AG04450 (cell line): Measurements from ENCODE around the gene FHIT. TPM values are rescaled to one million over a fixed set of nuclear protein-coding genes. Genes with fewer than 3 reads are reported as not detected.

Experiments
- CTCF ChIA-PET: fragments of 300-600, 350-600 bp; formaldehyde crosslinking; extraction: SDS; loops from one replicate; lab custom pipeline; 2022; ENCODE audit warnings: antibody characterized with exemption, inconsistent platforms; lab: Charles Lee
- POLR2A ChIA-PET: fragments of 350-600 bp; formaldehyde crosslinking; extraction: SDS; loops from one replicate; lab custom pipeline; 2021; ENCODE audit warnings: antibody characterized with exemption, inconsistent platforms; lab: Yijun Ruan, JAX
- DNase-seq: peaks from one replicate; pipeline ENCODE4 v3.0.0-alpha.2; 2011; ENCODE audit warnings: low read depth, low spot score
- H3K27ac ChIP-seq: one replicate; pipeline ENCODE4 v1.5.1; 2012; ENCODE audit warnings: low read depth, low read length, control low read depth
- H3K27me3 ChIP-seq: one replicate; pipeline ENCODE4 v1.6.0; 2012; ENCODE audit warnings: low read length; ENCODE audit not compliant: control insufficient read depth, insufficient read depth
- H3K4me3 ChIP-seq: 2 replicates; pipeline ENCODE4 v1.5.1; 2011; ENCODE audit warnings: mild to moderate bottlenecking, low read depth, low read length, control low read depth
- H3K9me3 ChIP-seq: 2 replicates; pipeline ENCODE4 v1.5.1; 2012; ENCODE audit warnings: low read length; ENCODE audit not compliant: control insufficient read depth, insufficient read depth
- polyA plus RNA-seq: library from polyadenylated mRNA; depleted of rRNA; stranded (reverse); fragments of >200 nt; gene quantifications from 2 replicates; pipeline ENCODE4 v1.2.3, GENCODE V29; 2011
- TF ChIP-seq, protein P1 (sequence below): IDR thresholded peaks from 2 replicates; pipeline ENCODE4 v1.5.1; 2011; ENCODE audit warnings: low read depth, low read length, control low read depth, inconsistent platforms

The FHIT gene
- polyA plus RNA-seq, 1 experiment = 0.17 TPM

DNA sequence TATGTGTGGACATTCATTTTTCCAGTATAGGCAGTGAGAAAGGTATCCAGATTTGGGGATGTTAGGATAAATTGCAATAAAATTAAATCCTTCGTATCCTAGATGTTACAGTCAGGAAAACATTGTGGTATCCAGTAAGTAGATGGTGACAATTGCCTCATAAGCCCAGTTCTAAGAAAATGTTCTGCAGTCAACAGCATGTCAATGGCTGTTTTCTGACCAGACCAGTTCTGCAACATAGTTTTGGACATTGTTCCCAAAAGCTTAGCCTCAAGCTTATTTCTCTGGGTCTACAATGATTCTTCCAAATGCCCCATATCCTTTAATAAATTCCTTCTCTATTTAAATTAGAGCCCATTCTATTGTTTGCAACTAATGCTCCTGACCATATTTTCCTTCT lies 480.7 kb downstream of the FHIT start:
- Histone ChIP-seq H3K27me3 (no peaks in the 10 kb centered on the region), H3K4me3 (no peak overlapping the region), H3K9me3 (peaks cover 5% of the 10 kb centered on the region), H3K27ac (no peak overlapping the region)
- ChIA-PET POLR2A (no interaction called here), CTCF (no interaction called here)
- TF ChIP-seq, protein P1, sequence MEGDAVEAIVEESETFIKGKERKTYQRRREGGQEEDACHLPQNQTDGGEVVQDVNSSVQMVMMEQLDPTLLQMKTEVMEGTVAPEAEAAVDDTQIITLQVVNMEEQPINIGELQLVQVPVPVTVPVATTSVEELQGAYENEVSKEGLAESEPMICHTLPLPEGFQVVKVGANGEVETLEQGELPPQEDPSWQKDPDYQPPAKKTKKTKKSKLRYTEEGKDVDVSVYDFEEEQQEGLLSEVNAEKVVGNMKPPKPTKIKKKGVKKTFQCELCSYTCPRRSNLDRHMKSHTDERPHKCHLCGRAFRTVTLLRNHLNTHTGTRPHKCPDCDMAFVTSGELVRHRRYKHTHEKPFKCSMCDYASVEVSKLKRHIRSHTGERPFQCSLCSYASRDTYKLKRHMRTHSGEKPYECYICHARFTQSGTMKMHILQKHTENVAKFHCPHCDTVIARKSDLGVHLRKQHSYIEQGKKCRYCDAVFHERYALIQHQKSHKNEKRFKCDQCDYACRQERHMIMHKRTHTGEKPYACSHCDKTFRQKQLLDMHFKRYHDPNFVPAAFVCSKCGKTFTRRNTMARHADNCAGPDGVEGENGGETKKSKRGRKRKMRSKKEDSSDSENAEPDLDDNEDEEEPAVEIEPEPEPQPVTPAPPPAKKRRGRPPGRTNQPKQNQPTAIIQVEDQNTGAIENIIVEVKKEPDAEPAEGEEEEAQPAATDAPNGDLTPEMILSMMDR = no peak
- no peak for DNase-seq

DNA sequence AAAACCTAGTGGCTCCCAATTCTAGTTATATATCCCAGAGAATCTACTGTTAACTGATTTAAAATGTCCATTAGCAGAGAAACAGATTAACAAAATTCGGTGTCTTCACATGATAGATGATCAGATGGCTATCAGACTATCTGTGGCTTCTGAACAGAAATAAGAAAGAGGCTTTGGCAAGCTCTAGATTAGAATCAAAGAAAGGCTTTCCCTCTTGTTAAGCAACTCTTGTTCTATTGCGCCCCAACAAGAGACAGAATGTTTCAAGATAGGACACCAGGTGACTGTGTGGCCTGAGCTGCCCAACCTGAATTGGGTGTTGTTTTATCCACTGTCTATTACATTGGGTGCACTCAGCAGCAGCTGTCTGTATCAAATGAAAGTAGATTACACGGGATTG lies 483.7 kb downstream of the FHIT start:
- CTCF ChIA-PET = no interaction called here
- POLR2A ChIA-PET = no interaction called here
- Histone ChIP-seq H3K4me3 (no peak overlapping the region), H3K9me3 (no peaks in the 10 kb centered on the region), H3K27me3 (no peaks in the 10 kb centered on the region), H3K27ac (no peak overlapping the region)
- TF ChIP-seq, protein P1 = no peak
- no peak for DNase-seq

DNA sequence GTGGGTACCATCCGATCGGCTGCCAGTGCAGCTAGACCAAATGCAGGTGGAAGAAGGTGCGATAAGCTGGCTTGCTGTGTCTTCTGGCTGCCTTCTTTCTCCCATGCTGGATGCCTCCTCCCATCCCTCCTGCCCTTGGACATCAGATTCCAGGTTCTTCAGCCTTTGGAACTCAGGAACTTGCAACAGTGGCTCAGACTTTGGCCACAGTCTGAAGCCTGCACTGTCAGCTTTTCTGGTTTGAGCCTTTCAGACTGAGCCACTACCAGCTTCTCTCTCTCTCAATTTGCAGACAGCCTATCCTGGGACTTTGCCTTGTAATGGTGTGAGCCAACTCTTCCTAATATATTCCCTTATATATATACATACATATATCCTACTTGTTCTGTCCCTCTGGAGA lies 485.5 kb downstream of the FHIT start:
- ChIA-PET CTCF (no interaction called here), POLR2A (no interaction called here)
- no peaks in the 10 kb centered on the region for H3K27me3 ChIP-seq
- no peak overlapping the region for H3K4me3 ChIP-seq
- H3K9me3 ChIP-seq = no peaks in the 10 kb centered on the region
- no peak for DNase-seq
- H3K27ac ChIP-seq = no peak overlapping the region
- TF ChIP-seq, protein P1 = no peak

DNA sequence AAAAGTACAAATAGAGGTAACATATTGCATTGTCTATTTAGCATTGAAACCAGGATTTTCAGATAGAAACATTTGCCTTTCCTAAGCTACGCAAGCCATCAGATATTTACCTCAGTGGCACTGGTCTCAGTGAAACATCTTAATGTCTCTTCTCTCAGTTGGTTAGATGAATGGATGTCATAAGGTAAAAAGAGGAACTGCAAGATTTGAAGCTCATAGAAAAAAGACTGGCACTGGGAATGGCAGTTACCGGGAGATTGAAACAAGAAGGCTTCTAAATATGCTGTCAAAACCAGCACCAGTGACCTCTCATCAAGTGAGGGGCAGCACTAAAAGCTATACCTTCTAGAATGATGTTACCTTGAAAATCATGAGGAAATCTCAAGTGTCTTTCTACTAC lies 486.4 kb downstream of the FHIT start:
- Histone ChIP-seq H3K4me3 (no peak overlapping the region), H3K27me3 (no peaks in the 10 kb centered on the region), H3K9me3 (no peaks in the 10 kb centered on the region), H3K27ac (no peak overlapping the region)
- CTCF ChIA-PET = no interaction called here
- TF ChIP-seq, protein P1 = no peak
- DNase-seq = no peak
- POLR2A ChIA-PET = no interaction called here

DNA sequence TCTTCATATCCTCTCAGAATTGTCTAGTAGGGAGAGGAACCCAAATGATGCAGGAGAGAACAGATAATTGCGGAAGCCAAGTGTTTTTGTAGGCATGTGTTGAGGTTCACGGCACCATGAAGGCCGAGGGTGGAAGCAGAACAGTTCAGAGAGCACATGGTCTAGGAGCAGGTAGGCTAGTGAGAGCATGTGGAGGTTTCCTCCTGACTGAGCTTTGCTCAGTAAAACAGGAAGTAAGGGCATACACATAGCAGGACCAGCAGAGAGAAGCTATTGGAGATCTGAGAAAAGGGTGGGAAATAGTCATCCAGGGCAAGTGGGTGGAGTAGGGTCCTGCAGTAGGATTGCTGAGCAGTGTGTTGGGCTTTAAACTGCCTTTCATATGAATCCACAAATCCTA lies 491.1 kb downstream of the FHIT start:
- H3K27me3 ChIP-seq = no peaks in the 10 kb centered on the region

More for the DNA sequence above, 491.1 kb downstream of the FHIT start:
- H3K9me3 ChIP-seq = no peaks in the 10 kb centered on the region
- H3K27ac ChIP-seq = no peak overlapping the region
- CTCF ChIA-PET = no interaction called here
- TF ChIP-seq, protein P1 = no peak
- no peak for DNase-seq
- POLR2A ChIA-PET = no interaction called here
- no peak overlapping the region for H3K4me3 ChIP-seq
